IMR-90 (cell line): ENCODE data around the gene METTL22. TPM values are rescaled to one million over a fixed set of nuclear protein-coding genes. Genes with fewer than 3 reads are reported as not detected.

Experiments used
- ATAC-seq: fragments of 200-7000 bp; cut with Tn5 transposase; 2 replicates; pipeline ENCODE4 v1.9.1; 2020; ENCODE audit warnings: low read depth, mild to moderate bottlenecking, moderate library complexity
- BruUV-seq: library from RNA; stranded (reverse); fragments of 400-500 nt; replicated peaks from 2 replicates; lab custom pipeline; 2021; lab: Mats Ljungman, UMichigan
- CTCF ChIA-PET: fragments of 300-600 bp; formaldehyde crosslinking; extraction: SDS; loops from one replicate; lab custom pipeline; 2021; ENCODE audit warnings: antibody characterized with exemption; lab: Yijun Ruan, JAX
- POLR2A ChIA-PET: fragments of 300-600 bp; sonication (Branson Sonifier 250); formaldehyde crosslinking; loops from one replicate; lab custom pipeline; 2022; ENCODE audit warnings: antibody characterized with exemption; ENCODE audit not compliant: unreplicated experiment; lab: Charles Lee
- DNase-seq: peaks from one replicate; pipeline ENCODE4 v3.0.0; 2013
- H2AFZ ChIP-seq: replicated peaks from 2 replicates; pipeline ENCODE3; 2013; ENCODE audit warnings: low read length, mild to moderate bottlenecking; ENCODE audit not compliant: poor library complexity
- H2AK5ac ChIP-seq: 2 replicates; pipeline ENCODE4 v1.6.1; 2013; ENCODE audit warnings: low read depth, low read length, inconsistent platforms
- H2AK9ac ChIP-seq: replicated peaks from 2 replicates; pipeline ENCODE3; 2013; ENCODE audit warnings: mild to moderate bottlenecking, low read depth, low read length, moderate library complexity; ENCODE audit not compliant: poor library complexity
- H2BK120ac ChIP-seq: 2 replicates; pipeline ENCODE4 v1.6.1; 2013; ENCODE audit warnings: low read depth, low read length, inconsistent platforms
- H2BK15ac ChIP-seq: 3 replicates; pipeline ENCODE4 v1.6.1; 2013; ENCODE audit warnings: low read depth, low read length, inconsistent platforms
- H2BK20ac ChIP-seq: 2 replicates; pipeline ENCODE4 v1.6.1; 2013; ENCODE audit warnings: low read depth, mild to moderate bottlenecking, inconsistent platforms, low read length, moderate library complexity
- H2BK5ac ChIP-seq: 2 replicates; pipeline ENCODE4 v1.6.1; 2013; ENCODE audit warnings: mild to moderate bottlenecking, low read depth, low read length, inconsistent platforms; ENCODE audit not compliant: poor library complexity, severe bottlenecking
- H3K14ac ChIP-seq: replicated peaks from 2 replicates; pipeline ENCODE4 v1.6.1; 2013; ENCODE audit warnings: low read depth, low read length, inconsistent platforms
- H3K18ac ChIP-seq: 2 replicates; pipeline ENCODE4 v1.6.1; 2013; ENCODE audit warnings: low read depth, low read length, control low read depth
- H3K23ac ChIP-seq: 2 replicates; pipeline ENCODE4 v1.6.1; 2013; ENCODE audit warnings: low read depth, low read length, inconsistent platforms
- H3K27ac ChIP-seq: 2 replicates; pipeline ENCODE4 v1.5.1; 2013; ENCODE audit warnings: mild to moderate bottlenecking, control low read depth, low read length; ENCODE audit not compliant: insufficient read depth
- H3K27me3 ChIP-seq: 2 replicates; pipeline ENCODE4 v1.6.1; 2013; ENCODE audit warnings: low read length; ENCODE audit not compliant: control insufficient read depth, insufficient read depth
- H3K36me3 ChIP-seq: 2 replicates; pipeline ENCODE4 v1.6.1; 2013; ENCODE audit warnings: low read length, mixed read lengths; ENCODE audit not compliant: control insufficient read depth, insufficient read depth
- H3K4ac ChIP-seq: 2 replicates; pipeline ENCODE4 v1.6.1; 2013; ENCODE audit warnings: low read depth, low read length, inconsistent platforms
- H3K4me1 ChIP-seq: 2 replicates; pipeline ENCODE4 v1.6.1; 2013; ENCODE audit warnings: low read length, mixed read lengths; ENCODE audit not compliant: control insufficient read depth, insufficient read depth
- H3K4me2 ChIP-seq: 2 replicates; pipeline ENCODE4 v1.6.1; 2013; ENCODE audit warnings: low read depth, mild to moderate bottlenecking, control low read depth, low read length, moderate library complexity
- H3K4me3 ChIP-seq: 2 replicates; pipeline ENCODE4 v1.5.1; 2013; ENCODE audit warnings: low read depth, mild to moderate bottlenecking, control low read depth, low read length, moderate library complexity; ENCODE audit not compliant: insufficient read depth
- H3K56ac ChIP-seq: 2 replicates; pipeline ENCODE4 v1.6.1; 2013; ENCODE audit warnings: low read length, inconsistent platforms; ENCODE audit not compliant: insufficient read depth; ENCODE audit errors: extremely low read depth
- H3K79me1 ChIP-seq, 2 experiments: 2 replicates each; pipeline ENCODE4 v1.6.1; 2013; ENCODE audit warnings: low read length in 2 of 2, inconsistent platforms in 1 of 2, low read depth in 1 of 2
- H3K9ac ChIP-seq: 2 replicates; pipeline ENCODE4 v1.6.1; 2013; ENCODE audit warnings: low read depth, low read length, control low read depth
- H3K9me1 ChIP-seq: 2 replicates; pipeline ENCODE4 v1.6.1; 2013; ENCODE audit warnings: low read length, inconsistent platforms; ENCODE audit not compliant: insufficient read depth
- H3K9me3 ChIP-seq: 2 replicates; pipeline ENCODE4 v1.6.1; 2013; ENCODE audit warnings: low read length; ENCODE audit not compliant: control insufficient read depth, insufficient read depth
- H4K20me1 ChIP-seq: 2 replicates; pipeline ENCODE4 v1.6.1; 2013; ENCODE audit warnings: low read length, inconsistent platforms; ENCODE audit not compliant: insufficient read depth
- H4K5ac ChIP-seq: 2 replicates; pipeline ENCODE4 v1.6.1; 2013; ENCODE audit warnings: mild to moderate bottlenecking, low read depth, low read length, control low read depth
- H4K8ac ChIP-seq, 2 experiments: 2 replicates each; pipeline ENCODE4 v1.6.1; 2013; ENCODE audit warnings: low read depth in 2 of 2, low read length in 2 of 2, control low read depth in 1 of 2, inconsistent platforms in 1 of 2
- H4K91ac ChIP-seq: 2 replicates; pipeline ENCODE4 v1.6.1; 2013; ENCODE audit warnings: low read depth, low read length, inconsistent platforms; ENCODE audit not compliant: insufficient read depth
- BHLHE40 ChIP-seq: fragments of 150-350 bp; IDR thresholded peaks from 2 replicates; pipeline ENCODE4 v1.6.1; 2016; ENCODE audit warnings: mild to moderate bottlenecking, low read depth, low read length
- CEBPB ChIP-seq: IDR thresholded peaks from 2 replicates; pipeline ENCODE4 v1.6.1; 2012; ENCODE audit warnings: low read depth, low read length, improper control_type of control experiment
- CHD1 ChIP-seq: IDR thresholded peaks from 2 replicates; pipeline ENCODE4 v1.6.1; 2012; ENCODE audit warnings: low read depth, low read length, improper control_type of control experiment
- FOS ChIP-seq: fragments of 150-350 bp; IDR thresholded peaks from 2 replicates; pipeline ENCODE4 v1.6.1; 2016; ENCODE audit warnings: low read depth, low read length
- MAFK ChIP-seq: IDR thresholded peaks from 2 replicates; pipeline ENCODE4 v1.6.1; 2012; ENCODE audit warnings: low read depth, low read length, improper control_type of control experiment
- MAZ ChIP-seq: IDR thresholded peaks from 2 replicates; pipeline ENCODE4 v1.6.1; 2012; ENCODE audit warnings: low read depth, mild to moderate bottlenecking, low read length, improper control_type of control experiment, moderate library complexity, borderline replicate concordance
- MXI1 ChIP-seq: IDR thresholded peaks from 2 replicates; pipeline ENCODE4 v1.6.1; 2012; ENCODE audit warnings: low read depth, mild to moderate bottlenecking, low read length, moderate library complexity, borderline replicate concordance
- NFE2L2 ChIP-seq: fragments of 150-350 bp; IDR thresholded peaks from 2 replicates; pipeline ENCODE4 v1.6.1; 2016; ENCODE audit warnings: low read depth, mild to moderate bottlenecking, low read length
- POLR2A ChIP-seq: IDR thresholded peaks from 2 replicates; pipeline ENCODE4 v1.6.1; 2012; ENCODE audit warnings: mild to moderate bottlenecking, low read depth, low read length
- RAD21 ChIP-seq: IDR thresholded peaks from 2 replicates; pipeline ENCODE4 v1.6.1; 2012; ENCODE audit warnings: low read length, improper control_type of control experiment
- RCOR1 ChIP-seq: IDR thresholded peaks from 2 replicates; pipeline ENCODE4 v1.6.1; 2012; ENCODE audit warnings: mild to moderate bottlenecking, low read length, improper control_type of control experiment; ENCODE audit not compliant: insufficient replicate concordance
- RFX5 ChIP-seq: IDR thresholded peaks from 2 replicates; pipeline ENCODE4 v1.8.0; 2012; ENCODE audit warnings: low read depth, mild to moderate bottlenecking, low read length, moderate library complexity
- SMC3 ChIP-seq: fragments of 150-350 bp; IDR thresholded peaks from 2 replicates; pipeline ENCODE4 v1.6.1; 2016; ENCODE audit warnings: low read depth, mild to moderate bottlenecking, antibody characterized with exemption, low read length, moderate library complexity
- WGBS, 2 experiments: methylation state at CpG; one replicate each; pipeline versions ENCODE4 v1.1.5 to v1.1.7; 2013; ENCODE audit warnings: missing lambda C conversion rate in 2 of 2; ENCODE audit not compliant: insufficient read length in 1 of 2; ENCODE audit errors: extremely low coverage in 2 of 2; 5-methylcytosine and 5-hydroxymethylcytosine counted together
- dilution Hi-C: fragments of 300-500 bp; cut with HindIII; formaldehyde crosslinking; loops from one replicate; pipeline ENCODE4 v1.14.3; 2018; ENCODE audit warnings: low sequenced_read_pairs; ENCODE audit not compliant: unreplicated experiment
- in situ Hi-C: fragments of 300-500 bp; cut with MboI; formaldehyde crosslinking; loops from 3 replicates; pipeline ENCODE4 v1.14.3; 2019; ENCODE audit warnings: low sequenced_read_pairs, inconsistent platforms, mixed read lengths
- intact Hi-C: fragments of 100-400 bp; cut with micrococcal nuclease; formaldehyde crosslinking; loops from 2 replicates; pipeline ENCODE4 v1.10.0; 2022
- polyA plus RNA-seq, 3 experiments: library from polyadenylated mRNA; depleted of rRNA; stranded (reverse); fragments of >200 nt; gene quantifications; 2 replicates each; pipeline ENCODE4 v1.2.3, GENCODE V29; 2012; ENCODE audit warnings: low replicate concordance in 1 of 3
- total RNA-seq: library from RNA; depleted of rRNA; stranded (reverse); fragments of >200 nt; gene quantifications from 2 replicates; pipeline ENCODE4 v1.2.3, GENCODE V29; 2012
- TF ChIP-seq, protein P1 (sequence below): fragments of 150-350 bp; IDR thresholded peaks from 2 replicates; pipeline ENCODE4 v1.6.1; 2016; ENCODE audit warnings: low read depth, mild to moderate bottlenecking, low read length, moderate library complexity, borderline replicate concordance
- TF ChIP-seq, protein P2 (sequence below): fragments of 150-350 bp; IDR thresholded peaks from 2 replicates; pipeline ENCODE4 v1.6.1; 2017; ENCODE audit warnings: mild to moderate bottlenecking, antibody characterized with exemption, low read length, low read depth
- TF ChIP-seq, protein P3 (sequence below): conservative IDR thresholded peaks from 2 replicates; pipeline ENCODE4 v1.5.1; 2012; ENCODE audit warnings: mild to moderate bottlenecking, low read depth, low read length, improper control_type of control experiment

METTL22 gene
- total and polyA plus RNA-seq, 2 of the 4 experiments (the other 2 are of a cell fraction): 27.2 to 51.2 TPM

DNA sequence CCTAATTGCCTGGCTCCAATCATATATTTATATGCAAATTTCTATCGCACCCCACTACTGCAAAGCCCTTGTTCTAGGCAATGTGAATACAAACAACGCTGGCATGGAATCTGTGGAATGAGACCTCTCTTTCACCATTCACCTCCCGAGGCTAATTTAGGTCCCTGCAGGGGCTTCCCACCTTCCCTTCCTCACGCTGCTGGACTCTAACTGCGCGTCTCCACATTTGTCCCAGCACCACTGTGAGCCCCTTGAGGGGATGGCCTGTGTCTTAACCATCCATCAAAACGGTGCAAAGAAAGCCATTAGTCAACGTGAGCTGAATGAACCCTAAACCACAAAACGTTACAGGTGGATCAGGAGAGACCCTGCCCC lies 32.8 kb upstream of the METTL22 start:
- Histone ChIP-seq H2AFZ (no peak overlapping the region), H4K8ac (no peak overlapping the region), H3K27ac (no peak overlapping the region), H3K4me2 (no peak overlapping the region), H2BK120ac (no peak overlapping the region), H3K23ac (no peak overlapping the region), H2BK15ac (no peak overlapping the region), H3K9ac (no peak overlapping the region), H3K36me3 (no peaks in the 10 kb centered on the region), H3K9me1 (no peaks in the 10 kb centered on the region), H4K20me1 (no peaks in the 10 kb centered on the region), H2AK9ac (no peak overlapping the region), H3K56ac (no peak overlapping the region), H4K5ac (no peak overlapping the region), H3K27me3 (peaks cover 32% of the 10 kb centered on the region), H3K4ac (no peak overlapping the region), H3K18ac (no peak overlapping the region), H3K14ac (no peak overlapping the region), H3K4me3 (no peak overlapping the region), H3K9me3 (peaks cover 2% of the 10 kb centered on the region; the same call in 1 of the 2 replicates), H3K4me1 (no peaks in the 10 kb centered on the region), H4K91ac (no peak overlapping the region), H2BK20ac (no peak overlapping the region), H2BK5ac (no peak overlapping the region), H3K79me1 (no peaks in the 10 kb centered on the region), H2AK5ac (no peak overlapping the region)
- CTCF ChIA-PET: no interaction called here
- dilution Hi-C loops: no loop called here
- POLR2A ChIA-PET: no interaction called here
- WGBS, 2 experiments: 4% methylated on average over 4 of the region's 9 CpGs; no CpG with 5 or more reads in 1 of the 2 experiments
- TF ChIP-seq MAZ (no peak), CHD1 (no peak), SMC3 (no peak), FOS (no peak), MXI1 (no peak), RCOR1 (no peak), CEBPB (no peak), BHLHE40 (no peak), RFX5 (no peak), RAD21 (no peak), NFE2L2 (no peak), POLR2A (no peak), MAFK (no peak)
- TF ChIP-seq, protein P1, sequence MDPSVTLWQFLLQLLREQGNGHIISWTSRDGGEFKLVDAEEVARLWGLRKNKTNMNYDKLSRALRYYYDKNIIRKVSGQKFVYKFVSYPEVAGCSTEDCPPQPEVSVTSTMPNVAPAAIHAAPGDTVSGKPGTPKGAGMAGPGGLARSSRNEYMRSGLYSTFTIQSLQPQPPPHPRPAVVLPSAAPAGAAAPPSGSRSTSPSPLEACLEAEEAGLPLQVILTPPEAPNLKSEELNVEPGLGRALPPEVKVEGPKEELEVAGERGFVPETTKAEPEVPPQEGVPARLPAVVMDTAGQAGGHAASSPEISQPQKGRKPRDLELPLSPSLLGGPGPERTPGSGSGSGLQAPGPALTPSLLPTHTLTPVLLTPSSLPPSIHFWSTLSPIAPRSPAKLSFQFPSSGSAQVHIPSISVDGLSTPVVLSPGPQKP: no peak
- TF ChIP-seq, protein P2, sequence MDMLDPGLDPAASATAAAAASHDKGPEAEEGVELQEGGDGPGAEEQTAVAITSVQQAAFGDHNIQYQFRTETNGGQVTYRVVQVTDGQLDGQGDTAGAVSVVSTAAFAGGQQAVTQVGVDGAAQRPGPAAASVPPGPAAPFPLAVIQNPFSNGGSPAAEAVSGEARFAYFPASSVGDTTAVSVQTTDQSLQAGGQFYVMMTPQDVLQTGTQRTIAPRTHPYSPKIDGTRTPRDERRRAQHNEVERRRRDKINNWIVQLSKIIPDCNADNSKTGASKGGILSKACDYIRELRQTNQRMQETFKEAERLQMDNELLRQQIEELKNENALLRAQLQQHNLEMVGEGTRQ: no peak
- TF ChIP-seq, protein P3, sequence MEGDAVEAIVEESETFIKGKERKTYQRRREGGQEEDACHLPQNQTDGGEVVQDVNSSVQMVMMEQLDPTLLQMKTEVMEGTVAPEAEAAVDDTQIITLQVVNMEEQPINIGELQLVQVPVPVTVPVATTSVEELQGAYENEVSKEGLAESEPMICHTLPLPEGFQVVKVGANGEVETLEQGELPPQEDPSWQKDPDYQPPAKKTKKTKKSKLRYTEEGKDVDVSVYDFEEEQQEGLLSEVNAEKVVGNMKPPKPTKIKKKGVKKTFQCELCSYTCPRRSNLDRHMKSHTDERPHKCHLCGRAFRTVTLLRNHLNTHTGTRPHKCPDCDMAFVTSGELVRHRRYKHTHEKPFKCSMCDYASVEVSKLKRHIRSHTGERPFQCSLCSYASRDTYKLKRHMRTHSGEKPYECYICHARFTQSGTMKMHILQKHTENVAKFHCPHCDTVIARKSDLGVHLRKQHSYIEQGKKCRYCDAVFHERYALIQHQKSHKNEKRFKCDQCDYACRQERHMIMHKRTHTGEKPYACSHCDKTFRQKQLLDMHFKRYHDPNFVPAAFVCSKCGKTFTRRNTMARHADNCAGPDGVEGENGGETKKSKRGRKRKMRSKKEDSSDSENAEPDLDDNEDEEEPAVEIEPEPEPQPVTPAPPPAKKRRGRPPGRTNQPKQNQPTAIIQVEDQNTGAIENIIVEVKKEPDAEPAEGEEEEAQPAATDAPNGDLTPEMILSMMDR: no peak
- intact Hi-C loops: no loop called here
- in situ Hi-C loops: no loop called here
- ATAC-seq (no peak), DNase-seq (no peak)
- BruUV-seq: no TSS peak
